Tibial nerve (tissue), 4 donors: ENCODE results near the gene C1orf35.

Experiments
- CTCF ChIP-seq, 5 experiments: fragments of 200-600 bp in 3 of 5; fragments of 450-650 bp in 2 of 5; sonication (generic) in 3 of 5; IDR thresholded peaks; one replicate each; pipeline ENCODE4 v1.5.1; 2016 to 2019; ENCODE audit warnings: antibody characterized with exemption in 5 of 5, mild to moderate bottlenecking in 3 of 5, moderate library complexity in 2 of 5
- EP300 ChIP-seq, 2 donors: sonication (generic); formaldehyde crosslinking; IDR thresholded peaks; one replicate each; pipeline ENCODE4 v1.6.1; 2017; ENCODE audit warnings: antibody characterized with exemption in 2 of 2, mild to moderate bottlenecking in 1 of 2
- POLR2A ChIP-seq, 2 donors: fragments of 450-650 bp; IDR thresholded peaks; one replicate each; pipeline ENCODE4 v1.6.1; 2017; ENCODE audit warnings: antibody characterized with exemption in 2 of 2, mild to moderate bottlenecking in 2 of 2, moderate library complexity in 2 of 2

- TF ChIP-seq EP300 (IDR thresholded peaks at IDR 0.05) = no peak
- TF ChIP-seq CTCF (IDR thresholded peaks at IDR 0.05) = no peak
- no peak for TF ChIP-seq POLR2A (IDR thresholded peaks at IDR 0.05)
These were observed 33.8 kb upstream of the C1orf35 start for GRCh38 chr1:228136901-228137300.
